DOHH2 (cell line): ENCODE data around the gene CCP110.

Source experiments
- H3F3A ChIP-seq: fragments of 200-600 bp; sonication (generic), shearing (Covaris generic); 2 replicates; pipeline ENCODE4 v1.6.0; 2016; ENCODE audit warnings: antibody characterized with exemption, mild to moderate bottlenecking; ENCODE audit not compliant: control insufficient read depth, insufficient read depth
- H3K27ac ChIP-seq: fragments of 200-600 bp; sonication (generic); 2 replicates; pipeline ENCODE4 v1.5.1; 2014; ENCODE audit warnings: low read depth, mild to moderate bottlenecking, low read length, moderate library complexity
- H3K27me3 ChIP-seq: fragments of 200-600 bp; sonication (generic); 2 replicates; pipeline ENCODE4 v1.6.1; 2014; ENCODE audit warnings: mild to moderate bottlenecking, low read length, mixed read lengths; ENCODE audit not compliant: control insufficient read depth
- H3K36me3 ChIP-seq: fragments of 200-600 bp; sonication (generic); 2 replicates; pipeline ENCODE4 v1.6.1; 2014; ENCODE audit warnings: mild to moderate bottlenecking, low read length, moderate library complexity, mixed read lengths; ENCODE audit not compliant: control insufficient read depth
- H3K4me1 ChIP-seq: fragments of 200-600 bp; sonication (generic); 2 replicates; pipeline ENCODE4 v1.6.1; 2014; ENCODE audit warnings: mild to moderate bottlenecking, low read length, mixed read lengths; ENCODE audit not compliant: control insufficient read depth
- H3K4me2 ChIP-seq: fragments of 200-600 bp; sonication (generic); 2 replicates; pipeline ENCODE4 v1.6.0; 2014; ENCODE audit warnings: mild to moderate bottlenecking, low read length, moderate library complexity
- H3K4me3 ChIP-seq: fragments of 200-600 bp; sonication (generic); 2 replicates; pipeline ENCODE4 v1.5.1; 2014; ENCODE audit warnings: mild to moderate bottlenecking, low read length, mixed read lengths
- H3K79me2 ChIP-seq: fragments of 200-600 bp; sonication (generic); 2 replicates; pipeline ENCODE4 v1.6.1; 2014; ENCODE audit warnings: mild to moderate bottlenecking, low read length, mixed read lengths; ENCODE audit not compliant: control insufficient read depth
- H3K9me2 ChIP-seq: fragments of 200-600 bp; sonication (generic); replicated peaks from 2 replicates; pipeline ENCODE4 v1.6.1; 2014; ENCODE audit warnings: mild to moderate bottlenecking, low read length, mixed read lengths; ENCODE audit not compliant: control insufficient read depth
- H3K9me3 ChIP-seq: fragments of 200-600 bp; sonication (generic); 2 replicates; pipeline ENCODE4 v1.6.1; 2014; ENCODE audit warnings: antibody characterized with exemption, low read length, mixed read lengths; ENCODE audit not compliant: control insufficient read depth, insufficient read depth
- H4K20me1 ChIP-seq: fragments of 200-600 bp; sonication (generic); 2 replicates; pipeline ENCODE4 v1.6.0; 2014; ENCODE audit warnings: low read depth, mild to moderate bottlenecking, antibody characterized with exemption, low read length, moderate library complexity; ENCODE audit not compliant: control insufficient read depth, insufficient read depth
- EZH2phosphoT487 ChIP-seq: fragments of 200-600 bp; sonication (generic); IDR thresholded peaks from 2 replicates; pipeline ENCODE4 v1.6.1; 2017; ENCODE audit warnings: borderline replicate concordance, mild to moderate bottlenecking, antibody characterized with exemption, low read length, moderate library complexity, mixed read lengths
- TF ChIP-seq, protein P1 (sequence below): fragments of 200-600 bp; sonication (generic); IDR thresholded peaks from one replicate; pipeline ENCODE4 v1.5.1; 2014; ENCODE audit warnings: antibody characterized with exemption, mild to moderate bottlenecking, low read depth, low read length; ENCODE audit not compliant: poor library complexity, severe bottlenecking

Gene CCP110

DNA sequence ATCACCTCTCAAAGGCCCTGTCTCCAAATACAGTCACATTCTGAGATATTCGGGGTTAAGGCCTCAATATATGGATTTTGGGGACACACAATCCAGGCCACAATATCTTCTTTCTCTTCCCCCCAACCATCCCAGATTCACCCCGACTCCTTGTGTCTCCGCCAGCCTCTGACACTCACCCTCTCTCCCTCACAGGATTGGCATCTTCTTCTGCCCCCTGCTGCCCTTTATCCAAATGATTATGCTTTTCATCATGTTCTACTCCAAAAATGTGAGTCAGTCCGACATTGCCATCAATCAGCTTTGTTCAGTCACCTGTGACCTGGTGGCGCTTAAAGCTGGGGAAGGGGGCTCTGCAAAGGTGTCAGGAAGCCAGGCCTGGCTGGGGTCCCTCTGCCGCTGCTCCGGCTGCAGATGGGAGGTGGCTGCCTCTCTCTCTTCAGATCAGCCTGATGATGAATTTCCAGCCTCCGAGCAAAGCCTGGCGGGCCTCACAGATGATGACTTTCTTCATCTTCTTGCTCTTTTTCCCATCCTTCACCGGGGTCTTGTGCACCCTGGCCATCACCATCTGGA, 36.9 kb upstream of the CCP110 start:
- TF ChIP-seq, protein P1, sequence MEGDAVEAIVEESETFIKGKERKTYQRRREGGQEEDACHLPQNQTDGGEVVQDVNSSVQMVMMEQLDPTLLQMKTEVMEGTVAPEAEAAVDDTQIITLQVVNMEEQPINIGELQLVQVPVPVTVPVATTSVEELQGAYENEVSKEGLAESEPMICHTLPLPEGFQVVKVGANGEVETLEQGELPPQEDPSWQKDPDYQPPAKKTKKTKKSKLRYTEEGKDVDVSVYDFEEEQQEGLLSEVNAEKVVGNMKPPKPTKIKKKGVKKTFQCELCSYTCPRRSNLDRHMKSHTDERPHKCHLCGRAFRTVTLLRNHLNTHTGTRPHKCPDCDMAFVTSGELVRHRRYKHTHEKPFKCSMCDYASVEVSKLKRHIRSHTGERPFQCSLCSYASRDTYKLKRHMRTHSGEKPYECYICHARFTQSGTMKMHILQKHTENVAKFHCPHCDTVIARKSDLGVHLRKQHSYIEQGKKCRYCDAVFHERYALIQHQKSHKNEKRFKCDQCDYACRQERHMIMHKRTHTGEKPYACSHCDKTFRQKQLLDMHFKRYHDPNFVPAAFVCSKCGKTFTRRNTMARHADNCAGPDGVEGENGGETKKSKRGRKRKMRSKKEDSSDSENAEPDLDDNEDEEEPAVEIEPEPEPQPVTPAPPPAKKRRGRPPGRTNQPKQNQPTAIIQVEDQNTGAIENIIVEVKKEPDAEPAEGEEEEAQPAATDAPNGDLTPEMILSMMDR, result no peak
- no peak for TF ChIP-seq EZH2phosphoT487
- Histone ChIP-seq H3K4me3 (no peak overlapping the region), H3K79me2 (no peaks in the 10 kb centered on the region)

DNA sequence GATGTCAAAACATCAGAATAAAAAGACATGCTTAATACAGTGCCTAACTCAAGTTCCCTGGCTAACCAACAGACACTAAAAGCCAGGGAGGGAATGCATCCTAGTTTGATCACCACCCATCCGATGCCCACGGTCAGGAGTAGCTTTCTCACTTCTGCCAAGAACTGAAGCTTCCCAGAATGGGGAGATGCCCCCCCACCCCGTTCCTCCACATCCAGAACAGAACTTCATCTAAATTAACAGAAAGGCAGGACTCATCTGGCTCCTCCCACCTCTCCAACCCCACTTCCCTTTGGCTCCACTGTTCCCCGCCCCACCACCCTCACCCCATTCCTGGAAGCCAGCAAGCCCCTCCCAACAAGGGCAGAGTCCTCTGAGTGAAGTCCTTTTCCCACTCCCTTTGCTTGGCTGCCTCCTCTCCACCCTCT, 35.5 kb upstream of the CCP110 start:
- no peaks in the 10 kb centered on the region for H3K36me3 ChIP-seq
- H3K79me2 ChIP-seq, result no peaks in the 10 kb centered on the region
- H3K9me2 ChIP-seq, result no peaks in the 10 kb centered on the region
- H3K4me3 ChIP-seq, result no peak overlapping the region
- H3K9me3 ChIP-seq, result no peaks in the 10 kb centered on the region
- no peaks in the 10 kb centered on the region for H3F3A ChIP-seq
- H3K4me2 ChIP-seq, result no peak overlapping the region
- H3K27ac ChIP-seq, result no peak overlapping the region
- H3K4me1 ChIP-seq, result no peaks in the 10 kb centered on the region
- H3K27me3 ChIP-seq, result no peaks in the 10 kb centered on the region
- H4K20me1 ChIP-seq, result no peaks in the 10 kb centered on the region
- TF ChIP-seq, protein P1, result no peak
- no peak for TF ChIP-seq EZH2phosphoT487

More for the DNA sequence above, 36.9 kb upstream of the CCP110 start:
- H4K20me1 ChIP-seq, result no peaks in the 10 kb centered on the region
- H3K36me3 ChIP-seq, result no peaks in the 10 kb centered on the region
- no peaks in the 10 kb centered on the region for H3K27me3 ChIP-seq
- H3K4me1 ChIP-seq, result no peaks in the 10 kb centered on the region
- H3K9me3 ChIP-seq, result no peaks in the 10 kb centered on the region
- no peak overlapping the region for H3K27ac ChIP-seq
- H3K4me2 ChIP-seq, result no peak overlapping the region
- H3F3A ChIP-seq, result no peaks in the 10 kb centered on the region
- H3K9me2 ChIP-seq, result no peaks in the 10 kb centered on the region

DNA sequence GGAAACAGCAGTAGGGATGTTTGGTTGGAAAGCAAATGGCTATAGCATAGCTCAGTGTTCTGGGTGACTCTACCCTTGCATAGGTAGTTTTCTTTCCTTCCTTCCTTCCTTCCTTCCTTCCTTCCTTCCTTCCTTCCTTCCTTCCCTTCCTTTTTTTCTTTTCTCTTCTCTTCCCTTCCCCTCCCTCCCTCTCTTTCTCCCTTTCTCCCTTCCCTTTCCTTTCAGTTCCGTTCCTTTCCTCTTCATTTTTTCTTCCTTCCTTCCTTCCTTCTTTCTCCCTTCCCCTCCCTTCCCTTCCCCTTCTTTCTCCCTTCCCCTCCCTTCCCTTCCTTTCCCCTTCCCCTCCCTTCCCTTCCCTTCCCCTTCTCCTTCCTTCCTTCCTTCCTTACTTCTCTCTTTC, 33.1 kb upstream of the CCP110 start:
- Histone ChIP-seq H3K4me1 (peaks cover 10% of the 10 kb centered on the region), H3K9me2 (no peaks in the 10 kb centered on the region), H3K27me3 (no peaks in the 10 kb centered on the region), H3K4me3 (no peak overlapping the region), H3K9me3 (no peaks in the 10 kb centered on the region), H3K79me2 (no peaks in the 10 kb centered on the region), H3F3A (no peaks in the 10 kb centered on the region), H3K27ac (no peak overlapping the region), H3K4me2 (no peak overlapping the region), H3K36me3 (no peaks in the 10 kb centered on the region), H4K20me1 (no peaks in the 10 kb centered on the region)
- no peak for TF ChIP-seq EZH2phosphoT487
- TF ChIP-seq, protein P1, result no peak
